T1000 (cell line): Measurements from ENCODE around the gene GRIK5.
A peak's percentile ranks its signal among the peaks of the same experiment; 100 is the strongest.

Experiments used
- DNase-seq: peaks from one replicate; lab custom pipeline; 2025; ENCODE audit warnings: mixed read lengths; lab: John Stamatoyannopoulos, UW

GRIK5 gene

GRCh38 chr19:41990615-41991014, 79.4 kb downstream of the GRIK5 start:
- DNase-seq = no peak

DNA sequence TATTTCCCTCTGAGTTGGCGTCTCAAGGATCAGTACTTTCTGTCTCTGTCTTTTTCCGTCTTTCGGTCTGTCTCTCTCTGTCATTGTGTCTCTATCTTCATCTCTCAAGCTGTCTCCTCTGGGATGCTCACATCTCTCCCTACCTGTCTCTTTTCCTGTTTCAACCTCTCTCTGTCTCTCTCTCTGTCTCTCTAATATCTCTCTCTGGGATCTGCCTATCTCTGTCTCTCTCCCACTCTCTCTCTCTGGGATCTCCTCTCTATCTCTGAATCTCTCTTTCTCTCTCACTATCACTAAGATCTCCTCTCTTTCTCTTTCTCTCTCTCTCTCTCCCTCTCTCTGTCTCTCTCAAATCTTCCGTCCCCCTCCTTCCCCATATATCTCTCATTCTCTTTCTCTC, 80.0 kb downstream of the GRIK5 start:
- DNase-seq = no peak

GRCh38 chr19:41988947-41989346, 81.1 kb downstream of the GRIK5 start:
- no peak for DNase-seq

DNA sequence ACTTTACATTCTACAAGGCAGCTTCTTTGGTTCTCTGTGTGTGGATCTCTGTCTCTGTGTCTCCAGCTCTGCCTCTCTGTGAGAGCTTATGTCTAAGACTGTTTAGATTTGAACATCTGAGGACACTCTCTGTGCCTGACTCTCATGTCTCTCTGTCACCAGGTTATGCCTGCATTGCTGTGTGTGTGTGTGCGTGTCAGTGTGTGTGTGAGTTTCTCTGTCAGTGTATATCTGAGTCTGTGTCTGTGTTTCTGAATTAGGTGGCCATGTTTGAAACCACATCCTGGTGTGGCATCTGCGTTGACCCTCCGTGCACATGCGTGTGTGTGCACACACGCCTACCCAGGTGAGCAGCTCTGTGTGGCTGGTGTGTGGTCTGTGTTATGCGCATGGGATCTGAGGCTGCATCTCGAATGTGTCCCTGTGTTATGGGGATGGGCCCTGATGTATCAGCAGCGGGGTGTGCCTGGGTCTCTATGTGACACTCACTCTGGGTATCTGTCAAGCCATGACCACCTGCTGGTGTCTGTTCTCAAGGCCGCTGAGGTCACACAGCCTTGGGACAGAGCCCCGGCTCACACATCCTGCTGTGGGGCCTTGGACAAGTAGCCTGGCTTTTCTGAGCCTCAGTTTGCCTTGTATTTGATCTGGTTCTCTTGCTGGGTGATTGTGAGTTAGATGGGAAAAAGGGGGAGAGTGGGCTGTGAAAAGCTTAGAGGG, 82.7 kb downstream of the GRIK5 start:
- no peak for DNase-seq

DNA sequence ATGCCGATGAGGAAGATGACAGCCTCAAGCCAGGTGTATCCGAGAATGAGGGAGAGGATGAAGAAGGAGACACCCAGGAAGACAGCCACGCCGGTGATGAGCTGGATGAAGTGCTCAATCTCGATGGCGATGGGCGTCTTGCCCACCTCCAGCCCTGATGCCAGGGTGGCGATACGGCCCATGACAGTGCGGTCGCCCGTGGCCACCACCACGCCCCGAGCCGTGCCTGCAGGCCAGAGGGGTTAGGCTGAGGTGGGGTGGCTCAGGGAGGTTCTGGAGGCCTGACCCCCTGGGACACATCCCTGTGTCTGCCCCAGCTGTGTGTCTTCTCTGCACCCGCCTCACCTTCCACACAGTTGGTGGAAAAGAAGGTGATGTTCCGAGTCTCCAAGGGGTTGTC, 85.0 kb downstream of the GRIK5 start:
- no peak for DNase-seq

- no peak for DNase-seq
Observed at GRCh38 chr19:41981724-41982123, 88.3 kb downstream of the GRIK5 start.

- no peak for DNase-seq
Observed at GRCh38 chr19:41978470-41978869, 91.5 kb downstream of the GRIK5 start.

GRCh38 chr19:41977916-41978315, 92.1 kb downstream of the GRIK5 start:
- no peak for DNase-seq

DNA sequence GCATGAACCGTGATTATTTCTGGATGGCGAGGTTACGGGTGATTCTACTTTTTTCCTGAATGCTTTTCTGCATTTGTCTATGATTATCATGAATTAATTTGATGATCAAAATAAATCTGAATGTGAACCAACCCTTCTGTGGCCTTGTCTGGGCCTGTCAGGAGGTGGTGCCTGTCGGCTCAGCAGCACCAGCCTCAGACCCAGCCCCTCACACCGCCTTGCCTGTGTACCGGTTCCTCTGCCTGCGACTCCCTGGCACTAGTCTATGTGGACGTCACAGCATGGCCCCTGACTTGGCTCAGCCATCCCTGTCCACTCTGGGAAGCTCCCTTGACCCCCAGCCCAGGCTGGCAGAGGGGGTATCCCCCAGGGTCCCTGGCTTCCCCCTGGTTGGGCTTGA, 95.4 kb downstream of the GRIK5 start:
- DNase-seq = no peak

DNA sequence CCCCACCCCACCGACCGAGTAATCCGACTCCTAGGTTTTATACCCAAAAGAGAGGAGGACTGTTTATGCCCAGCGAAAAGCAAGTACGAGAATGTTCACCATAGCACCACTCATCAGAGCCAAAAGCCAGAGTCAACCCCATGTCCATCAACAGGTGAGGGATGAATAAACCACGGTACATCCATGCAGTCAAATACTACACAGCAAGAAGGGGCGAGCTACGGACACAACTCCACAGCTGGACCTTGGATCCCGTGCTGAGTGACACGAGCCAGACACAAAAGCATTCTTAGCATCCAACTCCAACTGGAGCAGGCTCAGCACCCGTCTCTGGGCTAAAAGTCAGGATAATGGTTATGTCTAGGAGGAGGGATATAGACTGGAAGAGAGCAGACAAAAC, 98.6 kb downstream of the GRIK5 start:
- DNase-seq = no peak

GRCh38 chr19:41969772-41970458, 100.1 kb downstream of the GRIK5 start:
- no peak for DNase-seq

DNA sequence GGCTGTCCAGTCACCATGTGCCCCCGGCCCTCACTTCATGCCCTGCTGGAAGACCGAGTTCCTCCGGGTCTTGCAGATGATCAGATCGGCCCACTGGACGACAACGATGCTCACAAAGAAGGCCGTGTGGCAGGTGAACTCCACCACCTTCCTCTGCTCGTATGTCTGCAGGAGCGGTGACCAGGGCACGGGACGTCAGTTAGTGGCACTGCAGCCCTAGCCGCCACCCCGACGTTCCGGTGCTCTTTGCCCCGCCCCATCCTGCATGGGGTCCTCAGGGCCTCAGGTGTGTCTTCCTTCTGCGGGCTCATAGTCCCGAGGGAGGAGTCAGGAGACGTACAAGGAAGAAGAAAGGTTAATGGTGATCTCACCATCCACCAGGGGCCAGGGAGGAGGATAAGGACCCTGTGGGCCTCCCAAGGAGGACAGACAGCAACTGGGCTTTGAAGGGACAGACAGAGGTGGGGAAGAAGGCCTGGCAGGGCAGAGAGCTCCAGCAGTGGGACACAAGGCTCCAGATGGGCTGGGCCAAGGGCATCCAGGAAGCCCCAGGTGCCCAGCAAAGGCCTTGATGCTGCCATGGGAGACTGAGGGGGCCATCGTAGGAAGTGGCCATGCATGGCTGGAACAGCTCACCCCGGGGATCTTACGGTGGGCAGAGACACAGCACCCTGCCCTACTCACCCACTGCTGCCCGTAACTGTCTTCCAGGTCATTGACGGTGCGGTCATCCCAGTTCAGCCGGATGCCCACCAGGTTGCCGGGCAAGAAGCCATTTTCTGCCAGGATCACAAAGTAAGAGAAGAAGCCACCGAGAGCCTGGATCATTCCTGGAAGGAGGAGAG, 101.0 kb downstream of the GRIK5 start:
- no peak for DNase-seq

- DNase-seq = no peak
Observed at GRCh38 chr19:41967054-41967783, 102.8 kb downstream of the GRIK5 start.

GRCh38 chr19:41965106-41965505, 104.9 kb downstream of the GRIK5 start:
- DNase-seq = no peak

DNA sequence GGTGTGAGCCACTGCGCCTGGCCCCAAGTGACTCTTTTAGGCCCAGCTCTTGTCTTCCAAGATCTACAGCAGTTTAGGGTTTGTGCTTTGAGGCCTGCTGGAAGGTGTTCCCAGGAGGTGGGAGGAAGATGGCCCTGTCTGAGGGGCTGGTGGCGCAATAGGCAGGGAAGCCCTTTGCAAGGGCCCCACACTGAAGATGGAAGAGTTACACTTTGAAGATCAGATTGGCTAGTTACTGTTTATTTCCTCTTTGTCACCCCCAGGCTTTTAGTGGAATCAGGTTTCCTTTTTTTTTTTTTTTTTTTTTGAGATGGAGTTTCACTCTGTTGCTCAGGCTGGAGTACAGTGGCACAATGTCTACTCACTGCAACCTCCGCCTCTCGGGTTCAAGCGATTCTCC, 109.0 kb downstream of the GRIK5 start:
- no peak for DNase-seq

DNA sequence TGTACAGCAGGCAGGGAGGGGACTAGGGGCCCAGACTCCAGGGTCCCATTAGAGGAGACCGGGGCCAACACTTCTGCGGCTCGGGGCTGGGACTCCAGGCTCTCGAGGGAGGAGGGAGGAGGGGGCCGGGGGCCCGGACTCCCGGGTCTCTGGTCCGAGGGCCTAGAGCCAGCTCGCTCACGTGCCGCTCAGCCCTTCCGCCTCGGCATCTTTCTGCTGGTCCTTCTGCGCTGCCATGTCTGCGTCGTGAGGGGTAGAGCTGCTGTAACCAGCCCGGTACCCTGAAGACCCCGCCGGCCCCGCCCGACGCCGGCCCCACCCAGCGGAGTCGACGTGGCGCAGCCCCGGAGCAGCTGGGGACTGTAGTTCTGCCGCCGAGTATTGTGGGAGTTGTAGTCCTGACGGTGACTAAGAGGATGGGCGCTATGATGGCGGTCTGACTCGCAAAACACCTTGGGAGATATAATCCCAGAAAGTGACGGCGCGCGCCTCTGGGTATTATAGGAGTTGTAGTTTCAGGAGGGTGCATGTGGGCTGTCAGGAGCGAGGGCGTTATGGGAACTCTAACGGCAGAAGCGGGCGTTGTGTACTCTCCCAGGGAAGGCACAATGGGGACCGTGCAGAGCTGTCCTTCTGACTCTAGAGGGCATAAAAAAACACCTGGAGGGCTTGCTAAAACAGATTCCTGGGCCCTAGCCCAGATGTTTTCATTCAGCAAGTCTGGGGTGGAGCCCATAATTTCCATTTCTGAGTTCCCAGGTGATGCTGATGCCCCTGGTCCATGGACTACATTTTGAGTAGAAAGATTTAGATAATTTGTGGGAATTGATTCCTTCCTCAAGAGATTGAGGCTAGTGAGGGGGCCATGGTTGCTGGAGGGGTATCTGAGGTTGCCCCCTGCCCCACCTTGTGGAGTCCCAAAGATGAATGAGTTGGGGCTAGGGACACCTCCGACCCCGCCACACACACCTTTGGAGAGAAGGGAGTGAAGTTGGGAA, 110.7 kb downstream of the GRIK5 start, which contains the start of gene RABAC1:
RABAC1 (minus strand) TSS at position 266 of the 998 bp plus-strand sequence; CDS start at position 237, 29 bp downstream.
- DNase-seq = peak; percentile 72

GRCh38 chr19:41958367-41959055, 111.5 kb downstream of the GRIK5 start:
- DNase-seq = peak; percentile 37

DNA sequence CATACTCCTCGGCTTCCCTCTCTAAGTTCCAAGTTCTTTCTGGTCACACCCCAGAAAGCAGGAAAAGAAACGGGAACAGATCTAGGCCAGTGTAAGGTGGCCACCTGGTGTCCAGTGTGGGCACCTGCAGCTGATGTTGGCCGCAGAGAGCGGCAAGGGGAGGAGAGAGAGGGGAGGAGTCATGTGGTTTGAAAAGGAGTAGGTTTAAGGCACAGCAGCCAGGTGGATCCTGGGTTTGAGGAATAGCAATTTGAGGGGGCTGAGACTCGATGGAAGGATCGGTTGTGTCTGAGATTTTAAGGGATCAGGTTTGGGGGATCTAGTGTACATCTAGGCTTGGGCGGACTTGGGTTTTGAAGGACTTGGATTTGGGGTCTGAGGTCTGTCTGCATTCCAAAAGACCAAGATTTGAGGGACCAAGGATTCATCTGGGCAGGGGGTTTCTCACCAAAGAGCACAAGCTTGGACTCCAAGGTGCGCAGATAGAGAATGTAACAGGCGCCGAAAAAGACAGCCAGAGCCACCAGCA, 112.1 kb downstream of the GRIK5 start:
- peak; percentile 16 for DNase-seq

GRCh38 chr19:41957161-41957837, 112.7 kb downstream of the GRIK5 start:
- DNase-seq = no peak
